ENCODE results near the gene TSPAN9.

TSPAN9 gene

GRCh38 chr12:3195859-3196483, 118.8 kb downstream of the TSPAN9 start:
- no peak overlapping the region for H3K27ac ChIP-seq
- H3K4me1 ChIP-seq, result peaks cover 3% of the 10 kb centered on the region
- no peak overlapping the region for H3K4me3 ChIP-seq (ENCODE audit: low read depth, low read length)
- H3K9me3 ChIP-seq (ENCODE audit: control insufficient read depth, low read length), result no peaks in the 10 kb centered on the region
- no peak overlapping the region for H3K9ac ChIP-seq
- no peaks in the 10 kb centered on the region for H3K27me3 ChIP-seq (ENCODE audit: control insufficient read depth, insufficient read depth, low read length)
- H3K79me2 ChIP-seq, result peaks cover 10% of the 10 kb centered on the region
- no peak overlapping the region for H3K4me2 ChIP-seq (ENCODE audit: low read length)
- TF ChIP-seq, protein P1, sequence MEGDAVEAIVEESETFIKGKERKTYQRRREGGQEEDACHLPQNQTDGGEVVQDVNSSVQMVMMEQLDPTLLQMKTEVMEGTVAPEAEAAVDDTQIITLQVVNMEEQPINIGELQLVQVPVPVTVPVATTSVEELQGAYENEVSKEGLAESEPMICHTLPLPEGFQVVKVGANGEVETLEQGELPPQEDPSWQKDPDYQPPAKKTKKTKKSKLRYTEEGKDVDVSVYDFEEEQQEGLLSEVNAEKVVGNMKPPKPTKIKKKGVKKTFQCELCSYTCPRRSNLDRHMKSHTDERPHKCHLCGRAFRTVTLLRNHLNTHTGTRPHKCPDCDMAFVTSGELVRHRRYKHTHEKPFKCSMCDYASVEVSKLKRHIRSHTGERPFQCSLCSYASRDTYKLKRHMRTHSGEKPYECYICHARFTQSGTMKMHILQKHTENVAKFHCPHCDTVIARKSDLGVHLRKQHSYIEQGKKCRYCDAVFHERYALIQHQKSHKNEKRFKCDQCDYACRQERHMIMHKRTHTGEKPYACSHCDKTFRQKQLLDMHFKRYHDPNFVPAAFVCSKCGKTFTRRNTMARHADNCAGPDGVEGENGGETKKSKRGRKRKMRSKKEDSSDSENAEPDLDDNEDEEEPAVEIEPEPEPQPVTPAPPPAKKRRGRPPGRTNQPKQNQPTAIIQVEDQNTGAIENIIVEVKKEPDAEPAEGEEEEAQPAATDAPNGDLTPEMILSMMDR (IDR thresholded peaks at IDR 0.05), result no peak
- H3K36me3 ChIP-seq (ENCODE audit: control insufficient read depth, insufficient read depth, low read length), result no peaks in the 10 kb centered on the region
- H2AFZ ChIP-seq, result no peak overlapping the region

GRCh38 chr12:3196488-3196887, 119.3 kb downstream of the TSPAN9 start:
- H3K36me3 ChIP-seq (ENCODE audit: control insufficient read depth, insufficient read depth, low read length), result no peaks in the 10 kb centered on the region
- H3K9me3 ChIP-seq (ENCODE audit: control insufficient read depth, low read length), result no peaks in the 10 kb centered on the region
- no peak overlapping the region for H3K9ac ChIP-seq
- H3K4me2 ChIP-seq (ENCODE audit: low read length), result no peak overlapping the region
- H3K27ac ChIP-seq, result no peak overlapping the region
- no peaks in the 10 kb centered on the region for H3K27me3 ChIP-seq (ENCODE audit: control insufficient read depth, insufficient read depth, low read length)
- peaks cover 3% of the 10 kb centered on the region for H3K4me1 ChIP-seq
- TF ChIP-seq, protein P1 (IDR thresholded peaks at IDR 0.05), result no peak
- no peak overlapping the region for H2AFZ ChIP-seq
- peaks cover 7% of the 10 kb centered on the region for H3K79me2 ChIP-seq
- H3K4me3 ChIP-seq (ENCODE audit: low read depth, low read length), result no peak overlapping the region

DNA sequence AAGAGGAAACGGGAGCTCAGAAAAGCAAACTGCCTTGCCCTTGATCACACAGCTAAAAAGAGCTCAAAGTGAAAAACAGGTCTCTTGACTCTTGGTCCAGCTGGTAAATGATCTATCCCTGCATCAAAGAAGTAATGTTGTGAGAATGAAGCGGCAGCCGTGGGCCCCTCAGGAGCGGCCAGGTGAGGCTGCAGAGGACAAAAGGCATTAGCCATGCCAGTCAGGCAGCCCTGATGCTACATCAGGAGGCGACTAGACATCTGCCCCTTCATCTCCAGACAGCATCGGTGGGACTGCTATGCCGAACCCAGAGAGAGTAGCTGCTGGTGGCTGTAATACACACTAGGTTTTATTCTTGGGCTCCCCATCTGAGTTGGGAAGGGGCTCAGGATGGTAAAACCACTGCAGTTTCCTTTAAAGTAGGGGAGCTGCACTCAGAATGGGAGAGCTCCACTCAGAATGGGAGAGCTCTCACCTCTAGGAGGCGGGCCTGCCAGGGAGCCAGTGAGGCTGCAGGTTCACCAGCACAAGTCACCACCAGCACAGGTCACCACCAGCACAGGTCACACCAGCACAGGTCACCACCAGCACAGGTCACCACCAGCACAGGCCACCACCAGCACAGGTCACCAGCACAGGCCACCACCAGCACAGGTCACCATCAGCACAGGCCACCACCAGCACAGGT, 120.1 kb downstream of the TSPAN9 start:
- H3K4me3 ChIP-seq (ENCODE audit: low read depth, low read length), result no peak overlapping the region
- H3K27me3 ChIP-seq (ENCODE audit: control insufficient read depth, insufficient read depth, low read length), result no peaks in the 10 kb centered on the region
- H3K9me3 ChIP-seq (ENCODE audit: control insufficient read depth, low read length), result no peaks in the 10 kb centered on the region
- no peak overlapping the region for H3K4me2 ChIP-seq (ENCODE audit: low read length)
- H3K9ac ChIP-seq, result no peak overlapping the region
- H3K4me1 ChIP-seq, result peaks cover 3% of the 10 kb centered on the region
- H3K27ac ChIP-seq, result no peak overlapping the region
- H2AFZ ChIP-seq, result no peak overlapping the region
- H3K79me2 ChIP-seq, result peaks cover 5% of the 10 kb centered on the region
- TF ChIP-seq, protein P1 (IDR thresholded peaks at IDR 0.05), result no peak
- no peaks in the 10 kb centered on the region for H3K36me3 ChIP-seq (ENCODE audit: control insufficient read depth, insufficient read depth, low read length)

GRCh38 chr12:3199551-3200031, 122.4 kb downstream of the TSPAN9 start:
- TF ChIP-seq, protein P1 (IDR thresholded peaks at IDR 0.05), result no peak
- Histone ChIP-seq H3K36me3 (ENCODE audit: control insufficient read depth, insufficient read depth, low read length) (no peaks in the 10 kb centered on the region), H3K27ac (no peak overlapping the region), H3K27me3 (ENCODE audit: control insufficient read depth, insufficient read depth, low read length) (no peaks in the 10 kb centered on the region), H3K79me2 (peaks cover 21% of the 10 kb centered on the region), H3K4me1 (no peaks in the 10 kb centered on the region), H3K4me2 (ENCODE audit: low read length) (no peak overlapping the region), H3K9ac (no peak overlapping the region), H2AFZ (no peak overlapping the region), H3K4me3 (ENCODE audit: low read depth, low read length) (no peak overlapping the region), H3K9me3 (ENCODE audit: control insufficient read depth, low read length) (no peaks in the 10 kb centered on the region)
